Activated CD8-positive, alpha-beta memory T cell treated with anti-CD3 and anti-CD28 coated beads, Interleukin-2, amount 50 U/mL, for 4 hours (primary cell): ENCODE measurements around the gene CCR1.
"Not testable (repeated sequence)": the region's sequence is repeated elsewhere in the genome, so short reads cannot be mapped to it uniquely, and the experiment has no call there.

Source experiments
- DNase-seq: peaks from one replicate; pipeline ENCODE4 v3.0.0-alpha.2; 2020

Gene CCR1

DNA sequence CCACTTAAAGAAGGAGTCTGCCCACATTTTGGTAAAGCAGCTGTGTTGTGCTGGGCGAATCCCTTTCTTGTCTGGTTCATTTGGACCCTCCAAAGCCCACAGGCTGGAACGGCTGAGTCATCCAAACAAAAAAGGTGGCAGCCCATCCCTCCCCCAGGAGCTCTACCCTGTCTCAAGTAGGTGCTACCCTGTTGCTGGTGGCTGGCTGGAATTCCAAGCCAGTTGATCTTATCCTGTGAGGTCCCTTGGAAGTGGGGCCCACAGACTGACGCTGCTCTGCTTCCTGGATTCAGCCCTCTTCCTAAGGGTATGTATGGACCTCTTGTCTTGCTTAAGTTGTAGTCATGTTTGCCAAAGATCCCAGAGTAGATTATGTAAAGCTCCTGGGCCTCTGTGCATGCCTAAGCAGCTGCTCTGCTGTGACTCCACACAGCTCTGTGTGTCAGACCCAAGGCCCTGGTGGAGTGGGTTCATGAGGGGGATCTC lies 44.5 kb downstream of the CCR1 start:
- DNase-seq = no peak

DNA sequence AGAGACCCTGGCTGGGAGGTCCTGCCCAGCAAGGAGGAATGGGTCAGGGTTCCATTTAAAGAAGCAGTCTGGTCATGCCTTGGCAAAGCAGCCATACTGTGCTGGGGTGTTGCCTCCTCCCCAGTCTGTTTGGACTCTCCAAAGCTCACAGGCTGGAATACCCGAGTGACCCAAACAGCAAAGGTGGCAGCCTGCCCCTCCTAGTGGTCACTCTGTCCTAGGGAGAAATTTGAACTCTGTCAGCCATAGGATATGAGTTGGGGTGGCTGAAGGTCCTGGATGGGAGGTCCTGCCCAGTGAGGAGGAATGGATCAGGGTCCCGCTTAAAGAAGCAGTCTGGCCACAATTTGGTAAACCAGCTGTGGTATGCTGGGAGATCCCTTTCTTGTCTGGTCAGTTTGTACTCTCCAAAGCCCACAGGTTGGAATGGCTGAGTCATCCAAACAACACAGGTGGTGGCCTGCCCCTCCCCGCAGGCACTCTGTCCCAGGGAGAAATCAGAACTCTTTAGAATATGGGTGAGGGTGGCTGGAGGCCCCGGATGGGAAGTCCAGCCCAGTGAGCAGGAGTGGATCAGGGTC lies 45.0 kb downstream of the CCR1 start:
- DNase-seq = no peak

DNA sequence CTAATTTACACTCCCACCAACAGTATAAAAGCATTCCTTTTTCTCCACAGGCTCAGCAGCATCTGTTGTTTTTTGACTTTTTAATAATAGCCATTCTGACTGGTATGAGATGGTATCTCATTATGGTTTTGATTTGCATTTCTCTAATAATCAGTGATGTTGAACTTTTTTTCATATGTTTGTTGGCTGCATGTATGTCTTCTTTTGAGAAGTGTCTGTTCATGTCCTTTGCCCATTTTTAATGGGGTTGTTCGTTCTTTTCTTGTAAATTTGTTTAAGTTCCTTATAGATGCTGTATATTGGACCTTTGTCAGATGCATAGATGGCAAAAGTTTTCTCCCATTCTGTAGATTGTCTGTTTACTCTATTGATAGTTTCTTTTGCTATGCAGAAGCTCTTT lies 50.4 kb downstream of the CCR1 start:
- not testable (repeated sequence) for DNase-seq

DNA sequence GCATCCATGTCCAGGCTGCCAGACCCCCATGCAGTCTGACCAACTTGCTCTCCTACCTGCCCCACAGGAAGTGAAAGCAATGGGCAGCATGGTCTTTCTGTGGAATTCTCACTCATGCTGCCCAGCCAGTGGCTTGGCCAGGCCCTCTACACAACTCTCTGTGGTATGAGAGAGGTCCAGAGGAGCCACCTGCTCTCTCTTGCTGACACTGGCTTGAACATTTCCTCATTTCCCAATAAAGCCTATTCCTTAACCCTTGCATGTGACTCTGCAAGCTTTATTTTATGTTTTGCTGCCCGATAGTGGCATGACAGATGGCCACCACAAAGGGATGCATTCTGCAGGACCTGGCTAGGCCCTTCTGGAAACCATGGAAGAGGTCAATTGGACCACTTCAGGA lies 53.8 kb downstream of the CCR1 start:
- DNase-seq = no peak
